Hypothalamus (tissue), 51 donors: Measurements from ENCODE around the gene FAM210B.
A peak's percentile ranks its signal among the peaks of the same experiment; 100 is the strongest.
"Not testable (repeated sequence)": the region's sequence is repeated elsewhere in the genome, so short reads cannot be mapped to it uniquely, and the experiment has no call there.

Source experiments
- DNase-seq, 51 donors: peaks; one replicate each; lab custom pipeline; 2025; lab: John Stamatoyannopoulos, UW

FAM210B gene

GRCh38 chr20:56391596-56392131, 32.9 kb downstream of the FAM210B start:
- DNase-seq = peak in 1 of 51 donors; percentile 46

GRCh38 chr20:56392132-56392880, 33.5 kb downstream of the FAM210B start, which contains the start of the genes AURKA and CSTF1:
Gene AURKA, minus strand, starts transcription at chr20:56392215. Its CDS starts 4,018 bp downstream, at chr20:56388197.
Gene CSTF1, plus strand, starts transcription at chr20:56392645. Its CDS starts 2,908 bp downstream, at chr20:56395553.
- peak; percentile 89 to 99 (median 97) for DNase-seq

GRCh38 chr20:56392881-56393482, 34.2 kb downstream of the FAM210B start:
- DNase-seq = no peak

GRCh38 chr20:56393653-56394052, 34.9 kb downstream of the FAM210B start:
- DNase-seq = no peak

GRCh38 chr20:56395166-56395565, 36.4 kb downstream of the FAM210B start:
- no peak for DNase-seq

- peak in 18 of 51 donors; percentile 7 to 65 (median 21) for DNase-seq
These were observed 41.3 kb downstream of the FAM210B start for GRCh38 chr20:56400001-56400640.

GRCh38 chr20:56403465-56403864, 44.7 kb downstream of the FAM210B start:
- no peak for DNase-seq

- DNase-seq = not testable (repeated sequence)
These were observed 46.6 kb downstream of the FAM210B start for GRCh38 chr20:56405356-56405755.

- DNase-seq = no peak
These were observed 48.1 kb downstream of the FAM210B start for GRCh38 chr20:56406910-56407309.

GRCh38 chr20:56409521-56409920, 50.7 kb downstream of the FAM210B start:
- DNase-seq = no peak

GRCh38 chr20:56409956-56410355, 51.2 kb downstream of the FAM210B start:
- no peak for DNase-seq

GRCh38 chr20:56411287-56411686, 52.5 kb downstream of the FAM210B start:
- not testable (repeated sequence) for DNase-seq

- DNase-seq = peak in 1 of 51 donors; percentile 31
These were observed 53.1 kb downstream of the FAM210B start, which contains the start of gene CASS4 for GRCh38 chr20:56411759-56412472. Gene CASS4, plus strand, starts transcription at chr20:56412260. Its CDS starts 199 bp downstream, at chr20:56412459.

- DNase-seq = no peak
These were observed 53.7 kb downstream of the FAM210B start for GRCh38 chr20:56412473-56412790.

GRCh38 chr20:56412949-56413348, 54.2 kb downstream of the FAM210B start:
- DNase-seq = no peak

- no peak for DNase-seq
These were observed 56.3 kb downstream of the FAM210B start for GRCh38 chr20:56414842-56415765.

GRCh38 chr20:56417402-56417801, 58.6 kb downstream of the FAM210B start:
- DNase-seq = no peak

- DNase-seq = no peak
These were observed 59.1 kb downstream of the FAM210B start for GRCh38 chr20:56417911-56418310.
